Spinal cord (tissue), 10 donors: Measurements from ENCODE around the gene YWHAB. TPM values are rescaled to one million over a fixed set of nuclear protein-coding genes. Genes with fewer than 3 reads are reported as not detected.

Experiments used
- DNase-seq, 6 donors: peaks; one replicate each; pipeline versions ENCODE4 v3.0.0 to v3.0.0-alpha.2; 2013 to 2015; ENCODE audit warnings: low spot score in 6 of 6, low read depth in 4 of 6
- H3K27ac ChIP-seq: one replicate; pipeline ENCODE4 v1.5.1; 2013; ENCODE audit warnings: low read depth, low read length, control low read depth
- H3K27me3 ChIP-seq: one replicate; pipeline ENCODE4 v1.6.1; 2013; ENCODE audit warnings: low read length; ENCODE audit not compliant: control insufficient read depth, insufficient read depth
- H3K36me3 ChIP-seq: one replicate; pipeline ENCODE4 v1.6.1; 2013; ENCODE audit warnings: low read length; ENCODE audit not compliant: control insufficient read depth, insufficient read depth
- H3K4me1 ChIP-seq: one replicate; pipeline ENCODE4 v1.6.1; 2013; ENCODE audit warnings: low read length; ENCODE audit not compliant: control insufficient read depth, insufficient read depth
- H3K4me3 ChIP-seq: one replicate; pipeline ENCODE4 v1.5.1; 2013; ENCODE audit warnings: low read depth, low read length, control low read depth
- H3K9me3 ChIP-seq: one replicate; pipeline ENCODE4 v1.6.1; 2013; ENCODE audit warnings: low read length; ENCODE audit not compliant: control insufficient read depth, insufficient read depth
- WGBS: methylation state at CpG from one replicate; pipeline ENCODE4 v1.1.5; 2013; ENCODE audit warnings: missing lambda C conversion rate; ENCODE audit not compliant: insufficient coverage; 5-methylcytosine and 5-hydroxymethylcytosine counted together
- polyA plus RNA-seq, 2 donors: library from polyadenylated mRNA; unstranded; fragments of 120-200 nt; gene quantifications; one replicate each; pipeline ENCODE4 v1.2.1, GENCODE V29; 2013; ENCODE audit not compliant: insufficient read length in 2 of 2
- total RNA-seq, 2 donors: library from RNA; depleted of rRNA in 1 of 2; stranded (reverse); fragments of 120-200 nt in 1 of 2; fragments of >200 nt in 1 of 2; gene quantifications; one replicate each; pipeline versions ENCODE4 v1.2.3 to v1.2.4, GENCODE V29; 2013 to 2014
- donor health status: healthy.

The YWHAB gene
- total and polyA plus RNA-seq, 4 donors = 139 to 381 (median 267) TPM

DNA sequence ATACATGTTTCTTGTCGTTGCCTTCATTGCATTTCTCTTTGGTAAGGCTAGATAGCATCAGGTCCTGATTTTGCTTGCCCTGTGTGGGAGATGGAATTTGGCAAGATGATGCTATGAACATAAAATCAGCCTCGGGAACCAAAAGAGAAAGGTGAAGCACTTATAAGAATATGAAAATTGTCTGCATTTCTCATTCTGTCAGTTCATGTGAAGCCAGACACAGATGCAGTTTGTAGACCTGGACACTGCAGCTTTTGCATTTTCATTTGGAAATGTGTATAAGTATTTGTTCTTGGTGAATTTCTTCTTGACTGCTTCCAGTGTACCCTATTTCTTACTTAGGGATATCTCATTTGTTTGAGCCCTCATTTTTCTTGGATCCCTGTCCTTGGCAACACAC lies 1.3 kb downstream of the YWHAB start:
- no peak overlapping the region for H3K27ac ChIP-seq
- no peaks in the 10 kb centered on the region for H3K27me3 ChIP-seq
- WGBS = 17% methylated on average over 1 of the region's 2 CpGs
- DNase-seq = peak in 1 of 6 donors; percentile 17
- no peaks in the 10 kb centered on the region for H3K36me3 ChIP-seq
- no peaks in the 10 kb centered on the region for H3K9me3 ChIP-seq
- peak overlapping the region; percentile 81 for H3K4me3 ChIP-seq
- peaks cover 15% of the 10 kb centered on the region for H3K4me1 ChIP-seq

- DNase-seq = peak in 1 of 6 donors; percentile 45
- Histone ChIP-seq H3K27ac (no peak overlapping the region), H3K9me3 (no peaks in the 10 kb centered on the region), H3K4me1 (peaks cover 15% of the 10 kb centered on the region), H3K4me3 (peak overlapping the region; percentile 81), H3K27me3 (no peaks in the 10 kb centered on the region), H3K36me3 (no peaks in the 10 kb centered on the region)
- 77% methylated on average over 2 of the region's 4 CpGs for WGBS
These were observed 2.0 kb downstream of the YWHAB start for GRCh38 chr20:44887466-44887865.

DNA sequence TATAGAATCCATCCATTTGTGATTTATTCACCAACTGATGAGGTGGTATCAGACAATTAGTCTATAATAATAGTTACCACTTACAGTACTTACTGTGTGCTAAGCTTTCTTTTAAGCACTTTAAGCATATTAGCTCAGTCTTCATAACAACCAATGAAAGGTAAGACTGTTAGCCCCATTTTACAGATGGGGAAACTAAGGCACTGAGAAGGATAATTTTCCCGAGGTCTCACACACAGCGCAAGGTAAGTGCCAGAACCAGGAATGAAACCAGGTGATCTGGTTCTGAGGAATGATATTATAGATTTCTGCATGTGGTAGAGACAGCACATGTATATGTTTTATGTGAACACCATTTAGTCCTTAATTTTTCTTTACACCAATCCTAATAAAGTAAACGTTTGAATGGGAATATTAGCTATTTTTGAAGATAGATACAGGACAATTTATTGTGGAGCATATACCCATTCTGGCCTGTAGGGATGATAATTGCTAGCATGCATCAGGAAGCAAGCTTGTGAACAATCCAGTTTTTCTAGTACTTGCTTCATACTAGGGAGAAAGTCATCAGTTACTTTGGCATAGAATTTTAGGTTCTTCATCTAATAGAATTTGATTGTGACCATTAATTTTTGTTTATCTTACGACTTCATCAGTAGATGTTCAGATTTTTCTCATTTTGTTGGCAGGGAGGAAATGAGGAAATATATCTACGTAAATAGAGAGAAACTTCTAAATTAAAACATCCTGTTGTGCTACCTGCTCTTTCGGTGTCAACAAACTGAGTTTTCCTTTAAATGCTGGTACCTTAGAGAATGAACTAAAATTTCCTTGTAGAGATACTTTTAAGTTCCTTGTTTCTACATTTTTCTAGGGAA lies 3.0 kb downstream of the YWHAB start:
- H3K27ac ChIP-seq = no peak overlapping the region
- no peak overlapping the region for H3K4me3 ChIP-seq
- H3K9me3 ChIP-seq = no peaks in the 10 kb centered on the region
- H3K4me1 ChIP-seq = peaks cover 15% of the 10 kb centered on the region
- H3K36me3 ChIP-seq = no peaks in the 10 kb centered on the region
- DNase-seq = no peak
- H3K27me3 ChIP-seq = no peaks in the 10 kb centered on the region
- no CpG with 5 or more reads among the region's 6 CpGs for WGBS

GRCh38 chr20:44891826-44892225 lies 6.3 kb downstream of the YWHAB start:
- Histone ChIP-seq H3K36me3 (no peaks in the 10 kb centered on the region), H3K9me3 (no peaks in the 10 kb centered on the region), H3K4me1 (no peaks in the 10 kb centered on the region), H3K27me3 (no peaks in the 10 kb centered on the region), H3K27ac (no peak overlapping the region), H3K4me3 (no peak overlapping the region)
- DNase-seq = no peak
- 90% methylated on average over 1 of the region's 1 CpG for WGBS

DNA sequence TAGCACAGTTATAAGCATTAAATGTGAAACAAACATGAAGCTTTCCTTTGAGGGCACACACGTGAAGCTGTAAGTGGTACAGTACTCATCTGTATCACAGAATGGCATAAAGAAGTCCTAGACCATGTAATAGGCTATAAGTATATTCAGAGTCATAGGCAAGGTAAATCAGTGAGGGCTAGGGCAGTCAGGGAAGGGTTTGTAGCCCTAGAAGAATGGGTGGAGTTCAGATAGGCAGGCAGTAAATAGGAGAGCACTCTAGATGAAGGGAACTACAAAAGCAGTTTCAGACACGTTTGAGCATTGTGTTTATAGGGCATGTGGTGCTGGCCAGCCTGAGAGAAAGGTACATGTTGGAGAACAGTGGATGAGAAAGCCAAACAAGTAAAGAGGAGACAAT lies 9.5 kb downstream of the YWHAB start:
- Histone ChIP-seq H3K27me3 (no peaks in the 10 kb centered on the region), H3K4me1 (no peaks in the 10 kb centered on the region), H3K4me3 (no peak overlapping the region), H3K36me3 (peaks cover 5% of the 10 kb centered on the region), H3K27ac (no peak overlapping the region), H3K9me3 (no peaks in the 10 kb centered on the region)
- WGBS = 67% methylated on average over 1 of the region's 2 CpGs
- DNase-seq = no peak

GRCh38 chr20:44896583-44896982 lies 11.1 kb downstream of the YWHAB start:
- no peaks in the 10 kb centered on the region for H3K4me1 ChIP-seq
- peaks cover 8% of the 10 kb centered on the region for H3K36me3 ChIP-seq
- H3K9me3 ChIP-seq = no peaks in the 10 kb centered on the region
- no peak for DNase-seq
- WGBS = 100% methylated on average over 1 of the region's 1 CpG
- H3K27ac ChIP-seq = no peak overlapping the region
- no peak overlapping the region for H3K4me3 ChIP-seq
- H3K27me3 ChIP-seq = no peaks in the 10 kb centered on the region

- H3K27ac ChIP-seq = no peak overlapping the region
- no peaks in the 10 kb centered on the region for H3K9me3 ChIP-seq
- no peak overlapping the region for H3K4me3 ChIP-seq
- no peaks in the 10 kb centered on the region for H3K4me1 ChIP-seq
- no CpG with 5 or more reads among the region's 1 CpG for WGBS
- H3K27me3 ChIP-seq = no peaks in the 10 kb centered on the region
- H3K36me3 ChIP-seq = peaks cover 11% of the 10 kb centered on the region
- no peak for DNase-seq
These were observed 11.6 kb downstream of the YWHAB start for GRCh38 chr20:44897133-44897532.

DNA sequence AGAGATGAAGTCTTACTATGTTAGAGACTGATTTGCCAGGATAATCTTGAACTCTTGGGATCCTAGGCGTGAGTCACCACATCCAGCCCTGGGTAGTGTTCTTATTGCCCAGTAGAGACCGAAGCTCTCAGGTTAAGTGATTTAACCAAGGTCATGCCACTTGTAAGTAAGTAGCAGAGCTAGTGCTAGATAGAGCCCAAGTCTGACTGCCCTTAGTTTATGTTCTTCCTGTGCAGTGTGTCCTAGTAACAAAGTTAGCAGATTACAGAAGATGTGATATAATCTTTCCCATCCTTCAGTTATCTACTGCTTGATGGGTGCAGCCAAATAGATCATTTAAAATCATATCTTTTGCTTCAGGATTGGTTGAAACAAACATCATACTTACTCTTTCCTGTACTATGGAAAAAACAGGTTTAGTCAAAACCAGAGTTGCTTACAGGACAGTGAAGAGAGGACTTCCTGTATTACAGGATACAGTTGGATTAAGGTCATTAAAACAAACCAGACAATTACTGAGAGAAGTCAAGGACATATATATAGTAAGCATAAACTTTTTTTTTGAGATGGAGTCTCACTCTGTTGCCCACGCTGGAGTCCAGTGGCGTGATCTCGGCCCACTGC lies 14.8 kb downstream of the YWHAB start:
- no peaks in the 10 kb centered on the region for H3K27me3 ChIP-seq
- no peak for DNase-seq
- no peaks in the 10 kb centered on the region for H3K9me3 ChIP-seq
- no peaks in the 10 kb centered on the region for H3K4me1 ChIP-seq
- no peak overlapping the region for H3K4me3 ChIP-seq
- H3K27ac ChIP-seq = no peak overlapping the region
- WGBS = 96% methylated on average over 4 of the region's 5 CpGs
- peaks cover 13% of the 10 kb centered on the region for H3K36me3 ChIP-seq

- peaks cover 14% of the 10 kb centered on the region for H3K36me3 ChIP-seq
- H3K4me1 ChIP-seq = no peaks in the 10 kb centered on the region
- no peaks in the 10 kb centered on the region for H3K9me3 ChIP-seq
- H3K27ac ChIP-seq = no peak overlapping the region
- WGBS = no CpG with 5 or more reads among the region's 2 CpGs
- no peaks in the 10 kb centered on the region for H3K27me3 ChIP-seq
- no peak for DNase-seq
- H3K4me3 ChIP-seq = no peak overlapping the region
These were observed 16.5 kb downstream of the YWHAB start for GRCh38 chr20:44901974-44902373.

- Histone ChIP-seq H3K27me3 (no peaks in the 10 kb centered on the region), H3K36me3 (peaks cover 13% of the 10 kb centered on the region), H3K27ac (no peak overlapping the region), H3K4me1 (no peaks in the 10 kb centered on the region), H3K9me3 (no peaks in the 10 kb centered on the region), H3K4me3 (no peak overlapping the region)
- WGBS = 90% methylated on average over 2 of the region's 5 CpGs
- no peak for DNase-seq
These were observed 18.9 kb downstream of the YWHAB start for GRCh38 chr20:44904377-44904776.
